ENCODE measurements around the gene TSSK6.

GRCh38 chr19:19495614-19496603 lies 19.4 kb downstream of the TSSK6 start:
- TF ChIP-seq POLR2A (IDR thresholded peaks at IDR 0.05; ENCODE audit: low read depth, low read length): no peak
- TF ChIP-seq POLR2AphosphoS5 (IDR thresholded peaks at IDR 0.05; ENCODE audit: low read depth, low read length): no peak
